Stimulated activated CD8-positive, alpha-beta memory T cell treated with anti-CD3 and anti-CD28 coated beads, Interleukin-4, amount 100 ng/mL, for 48 hours (primary cell): ENCODE results near the gene MICAL2.

Experiments used
- DNase-seq: peaks from one replicate; pipeline ENCODE4 v3.0.0-alpha.2; 2020

MICAL2 gene

GRCh38 chr11:12212821-12213185, 102.4 kb downstream of the MICAL2 start:
- no peak for DNase-seq

- DNase-seq, result no peak
These were observed 103.5 kb downstream of the MICAL2 start for GRCh38 chr11:12213883-12214282.

GRCh38 chr11:12214751-12215150, 104.4 kb downstream of the MICAL2 start:
- DNase-seq, result no peak

- no peak for DNase-seq
These were observed 104.8 kb downstream of the MICAL2 start for GRCh38 chr11:12215181-12215593.

GRCh38 chr11:12216041-12216451, 105.7 kb downstream of the MICAL2 start:
- no peak for DNase-seq

- no peak for DNase-seq
These were observed 106.4 kb downstream of the MICAL2 start for GRCh38 chr11:12216671-12217374.

- no peak for DNase-seq
These were observed 107.5 kb downstream of the MICAL2 start for GRCh38 chr11:12217879-12218278.

- DNase-seq, result no peak
These were observed 108.5 kb downstream of the MICAL2 start for GRCh38 chr11:12218909-12219308.

GRCh38 chr11:12219757-12220156, 109.4 kb downstream of the MICAL2 start:
- no peak for DNase-seq

GRCh38 chr11:12220305-12220704, 109.9 kb downstream of the MICAL2 start:
- DNase-seq, result no peak

GRCh38 chr11:12221051-12221535, 110.7 kb downstream of the MICAL2 start:
- no peak for DNase-seq

GRCh38 chr11:12222055-12222792, 111.8 kb downstream of the MICAL2 start:
- no peak for DNase-seq

GRCh38 chr11:12223771-12224536, 113.6 kb downstream of the MICAL2 start:
- DNase-seq, result peak; percentile 46

GRCh38 chr11:12224537-12224893, 114.1 kb downstream of the MICAL2 start:
- DNase-seq, result peak; percentile 95

GRCh38 chr11:12225046-12225739, 114.8 kb downstream of the MICAL2 start:
- DNase-seq, result no peak

GRCh38 chr11:12226093-12226492, 115.7 kb downstream of the MICAL2 start:
- DNase-seq, result no peak

GRCh38 chr11:12229450-12230229, 119.2 kb downstream of the MICAL2 start:
- no peak for DNase-seq

GRCh38 chr11:12232160-12232559, 121.8 kb downstream of the MICAL2 start:
- DNase-seq, result no peak

- DNase-seq, result no peak
These were observed 122.6 kb downstream of the MICAL2 start for GRCh38 chr11:12232817-12233601.

GRCh38 chr11:12233602-12233925, 123.2 kb downstream of the MICAL2 start:
- DNase-seq, result no peak

GRCh38 chr11:12234221-12234620, 123.8 kb downstream of the MICAL2 start:
- DNase-seq, result no peak

GRCh38 chr11:12235080-12235479, 124.7 kb downstream of the MICAL2 start:
- no peak for DNase-seq
